Gastrocnemius medialis (tissue), 4 donors: ENCODE data around the gene C1QTNF1. TPM values are rescaled to one million over a fixed set of nuclear protein-coding genes. Genes with fewer than 3 reads are reported as not detected.

Experiments used
- ATAC-seq, 2 donors: fragments of 150-250 bp; one replicate each; pipeline ENCODE4 v1.9.1; 2016
- DNase-seq, 2 donors: peaks; one replicate each; pipeline ENCODE4 v3.0.0-alpha.2; 2019
- H3K27ac ChIP-seq, 4 donors: fragments of 200-600 bp; sonication (generic); 1 replicate in 1 of 4; 2 replicates in 3 of 4; pipeline ENCODE4 v1.5.1; 2016 to 2018; ENCODE audit warnings: mild to moderate bottlenecking in 2 of 4, moderate library complexity in 1 of 4
- H3K27me3 ChIP-seq, 3 donors: fragments of 200-600 bp; sonication (generic) in 2 of 3; 1 replicate in 1 of 3; 2 replicates in 2 of 3; pipeline versions ENCODE4 v1.5.1 to v1.6.0; 2016 to 2019; ENCODE audit warnings: mild to moderate bottlenecking in 1 of 3, moderate library complexity in 1 of 3
- H3K36me3 ChIP-seq, 2 donors: fragments of 200-600 bp; sonication (generic) in 1 of 2; one replicate each; pipeline ENCODE4 v1.5.1; 2017 to 2018
- H3K4me1 ChIP-seq, 2 donors: fragments of 200-600 bp; sonication (generic) in 1 of 2; one replicate each; pipeline ENCODE4 v1.5.1; 2016 to 2017; ENCODE audit warnings: mild to moderate bottlenecking in 2 of 2
- H3K4me3 ChIP-seq, 4 donors: fragments of 200-600 bp; sonication (generic) in 3 of 4; 1 replicate in 1 of 4; 2 replicates in 3 of 4; pipeline ENCODE4 v1.5.1; 2016 to 2019; ENCODE audit warnings: mild to moderate bottlenecking in 2 of 4
- H3K9me3 ChIP-seq, 3 donors: fragments of 200-600 bp; sonication (generic) in 2 of 3; 1 replicate in 1 of 3; 2 replicates in 2 of 3; pipeline ENCODE4 v1.5.1; 2016 to 2019
- POLR2A ChIP-seq, 2 donors: fragments of 450-650 bp; IDR thresholded peaks; one replicate each; pipeline ENCODE4 v1.6.1; 2017; ENCODE audit warnings: antibody characterized with exemption in 2 of 2, mild to moderate bottlenecking in 2 of 2, moderate library complexity in 2 of 2
- in situ Hi-C, 4 donors: fragments of 200-750 bp; cut with MboI; loops; one replicate each; pipeline versions ENCODE4 v1.15.0 to v1.8.0; 2017; ENCODE audit warnings: low sequenced_read_pairs in 4 of 4
- intact Hi-C: fragments of 100-400 bp; cut with DNase I; formaldehyde crosslinking; loops from one replicate; pipeline ENCODE4 v1.15.1; 2023; ENCODE audit warnings: low total_unique reads
- total RNA-seq, 4 donors: library from RNA; depleted of rRNA; stranded (reverse); fragments of >200 nt; gene quantifications; one replicate each; pipeline versions ENCODE4 v1.1.0 to v1.2.3, GENCODE V29; 2016
- TF ChIP-seq, protein P1 (sequence below), 5 experiments: fragments of 450-650 bp in 3 of 5; fragments of 200-600 bp in 2 of 5; sonication (generic) in 2 of 5; IDR thresholded peaks in 4 of 5; conservative IDR thresholded peaks in 1 of 5; 1 replicate in 4 of 5; 2 replicates in 1 of 5; pipeline ENCODE4 v1.5.1; 2016 to 2019; ENCODE audit warnings: antibody characterized with exemption in 5 of 5, mild to moderate bottlenecking in 3 of 5, moderate library complexity in 3 of 5

Gene C1QTNF1
- total RNA-seq, 4 donors from 2014 or later = 11.1 to 38.6 (median 21.2) TPM

DNA sequence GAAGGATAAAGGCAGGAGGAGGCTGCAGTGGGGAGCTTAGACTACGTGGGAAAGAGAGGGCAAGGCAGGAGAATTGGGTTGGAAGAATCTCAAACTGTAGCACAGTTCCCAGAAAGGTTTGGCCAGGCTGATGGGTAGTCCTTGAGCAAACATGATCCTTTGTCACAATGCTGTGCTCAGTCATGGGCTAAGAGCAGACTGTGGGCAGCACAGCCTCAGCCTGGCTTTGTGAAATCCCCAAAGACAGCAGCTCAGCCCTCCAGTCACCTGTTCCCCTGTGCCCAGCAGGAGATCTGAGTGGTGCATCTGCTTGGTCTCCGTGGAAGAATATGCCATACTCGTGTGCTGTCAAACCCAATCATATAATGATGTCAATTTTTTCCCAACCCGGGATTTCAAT lies 40.1 kb downstream of the C1QTNF1 start:
- Histone ChIP-seq H3K36me3 (no peaks in the 10 kb centered on the region), H3K27ac (no peak overlapping the region), H3K9me3 (no peaks in the 10 kb centered on the region), H3K4me3 (no peak overlapping the region), H3K4me1 (peaks cover 0 to 4% of the 10 kb centered on the region in 2 donors), H3K27me3 (no peaks in the 10 kb centered on the region)
- DNase-seq = no peak
- in situ Hi-C loops = loop anchor here (25.0 kb wide), 1 partner anchor 323 kb away; no protein-coding TSS in a partner anchor
- ATAC-seq = no peak
- intact Hi-C loops = no loop called here
- TF ChIP-seq POLR2A (IDR thresholded peaks at IDR 0.05) = no peak
- TF ChIP-seq, protein P1, sequence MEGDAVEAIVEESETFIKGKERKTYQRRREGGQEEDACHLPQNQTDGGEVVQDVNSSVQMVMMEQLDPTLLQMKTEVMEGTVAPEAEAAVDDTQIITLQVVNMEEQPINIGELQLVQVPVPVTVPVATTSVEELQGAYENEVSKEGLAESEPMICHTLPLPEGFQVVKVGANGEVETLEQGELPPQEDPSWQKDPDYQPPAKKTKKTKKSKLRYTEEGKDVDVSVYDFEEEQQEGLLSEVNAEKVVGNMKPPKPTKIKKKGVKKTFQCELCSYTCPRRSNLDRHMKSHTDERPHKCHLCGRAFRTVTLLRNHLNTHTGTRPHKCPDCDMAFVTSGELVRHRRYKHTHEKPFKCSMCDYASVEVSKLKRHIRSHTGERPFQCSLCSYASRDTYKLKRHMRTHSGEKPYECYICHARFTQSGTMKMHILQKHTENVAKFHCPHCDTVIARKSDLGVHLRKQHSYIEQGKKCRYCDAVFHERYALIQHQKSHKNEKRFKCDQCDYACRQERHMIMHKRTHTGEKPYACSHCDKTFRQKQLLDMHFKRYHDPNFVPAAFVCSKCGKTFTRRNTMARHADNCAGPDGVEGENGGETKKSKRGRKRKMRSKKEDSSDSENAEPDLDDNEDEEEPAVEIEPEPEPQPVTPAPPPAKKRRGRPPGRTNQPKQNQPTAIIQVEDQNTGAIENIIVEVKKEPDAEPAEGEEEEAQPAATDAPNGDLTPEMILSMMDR (IDR thresholded peaks at IDR 0.05 in 4 of 5, conservative IDR thresholded peaks at IDR 0.05 in 1 of 5) = no peak

DNA sequence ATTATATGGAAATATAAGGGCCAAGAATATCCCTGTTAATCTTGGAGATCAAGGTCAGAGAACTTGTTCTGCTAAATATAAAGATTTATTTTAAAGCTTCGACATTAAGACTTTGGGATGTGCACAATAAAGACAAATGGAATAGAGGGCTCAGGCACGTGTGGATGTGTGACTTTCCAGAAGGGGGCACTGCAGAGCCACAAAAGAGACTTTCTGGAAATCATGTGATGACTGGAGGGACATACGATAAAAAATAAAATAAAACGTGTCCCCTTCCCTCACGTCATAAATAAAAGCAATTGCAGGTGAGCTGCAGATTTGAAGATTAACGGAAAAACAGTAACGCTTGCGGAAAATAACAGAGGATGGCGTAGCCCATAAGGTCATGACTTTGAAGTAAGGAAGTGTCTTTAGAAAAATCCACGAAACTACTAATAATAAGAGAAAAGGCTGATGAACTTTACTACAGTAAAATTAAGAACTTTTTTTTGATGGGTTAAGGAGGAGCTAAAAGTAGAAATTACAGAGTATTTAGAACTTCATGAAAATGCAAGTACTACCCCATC lies 41.2 kb downstream of the C1QTNF1 start:
- Histone ChIP-seq H3K36me3 (no peaks in the 10 kb centered on the region), H3K4me3 (no peak overlapping the region), H3K4me1 (peaks cover 0 to 4% of the 10 kb centered on the region in 2 donors), H3K27ac (no peak overlapping the region), H3K27me3 (no peaks in the 10 kb centered on the region), H3K9me3 (no peaks in the 10 kb centered on the region)
- ATAC-seq (peak; percentile 78 to 85), DNase-seq (peak in 1 of 2 donors; percentile 38)
- TF ChIP-seq, protein P1 (IDR thresholded peaks at IDR 0.05 in 4 of 5, conservative IDR thresholded peaks at IDR 0.05 in 1 of 5) = peak in 4 of 5 experiments; percentile 62 to 72 (median 68)
- no peak for TF ChIP-seq POLR2A (IDR thresholded peaks at IDR 0.05)
- intact Hi-C loops (loop anchor here (1.0 kb wide), 3 partner anchors 17 to 328 kb away; no protein-coding TSS in a partner anchor), in situ Hi-C loops (loop anchor here (25.0 kb wide), 1 partner anchor 322 kb away; no protein-coding TSS in a partner anchor)

DNA sequence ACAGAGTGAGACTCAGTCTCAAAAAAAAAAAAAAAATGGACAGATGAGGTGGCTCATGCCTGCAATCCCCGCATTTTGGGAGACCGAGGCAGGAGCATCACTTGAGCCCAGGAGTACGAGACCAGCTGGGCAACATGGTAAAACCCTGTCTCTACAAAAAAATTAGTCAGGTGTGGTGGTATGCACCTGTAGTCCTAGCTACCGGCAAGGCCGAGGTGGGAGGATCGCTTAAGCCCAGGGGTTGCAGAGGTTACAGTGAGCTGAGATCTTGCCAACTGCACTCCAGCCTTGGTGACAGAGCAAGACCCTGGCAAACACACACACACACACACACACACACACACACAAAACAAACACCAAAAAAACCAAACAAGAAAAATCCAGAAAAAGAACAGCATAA lies 43.0 kb downstream of the C1QTNF1 start:
- in situ Hi-C loops = loop anchor here (25.0 kb wide), 1 partner anchor 320 kb away; no protein-coding TSS in a partner anchor
- no peaks in the 10 kb centered on the region for H3K27me3 ChIP-seq

DNA sequence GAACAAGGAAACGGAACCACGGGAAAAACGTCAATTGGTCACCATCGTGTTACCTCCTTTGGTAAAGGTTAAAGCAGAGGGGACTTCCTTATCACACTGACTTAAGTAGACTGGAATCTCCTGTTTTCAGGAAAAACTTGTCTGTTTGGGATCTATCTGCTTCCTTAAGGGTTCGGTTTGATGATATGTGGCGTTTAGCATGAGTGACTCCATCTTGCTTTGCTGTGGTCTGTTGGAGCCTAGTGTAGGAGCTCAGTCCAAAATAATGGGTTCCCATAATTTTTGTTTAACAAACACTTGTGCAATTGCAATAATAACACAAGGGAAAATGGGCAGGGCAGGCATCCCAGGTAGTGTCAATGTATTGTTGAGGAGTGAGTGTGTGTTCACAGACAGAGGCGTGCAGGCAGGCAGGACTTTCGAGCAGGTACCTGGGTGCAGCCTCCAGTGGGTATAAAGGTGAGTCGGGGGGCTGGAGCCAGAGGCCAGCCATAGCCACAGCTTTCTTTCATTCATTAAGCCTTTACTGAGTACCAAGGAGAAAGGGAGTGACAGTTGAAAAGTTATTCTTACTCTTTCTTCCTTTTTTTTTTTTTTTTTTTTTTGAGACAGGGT lies 46.4 kb downstream of the C1QTNF1 start:
- intact Hi-C loops = loop anchor here (10.0 kb wide), 1 partner anchor 234 kb away; no protein-coding TSS in a partner anchor
- no peak for DNase-seq
- TF ChIP-seq, protein P1 (IDR thresholded peaks at IDR 0.05 in 4 of 5, conservative IDR thresholded peaks at IDR 0.05 in 1 of 5) = no peak
- no peak for TF ChIP-seq POLR2A (IDR thresholded peaks at IDR 0.05)
- Histone ChIP-seq H3K9me3 (no peaks in the 10 kb centered on the region), H3K4me1 (peaks cover 2 to 6% of the 10 kb centered on the region in 2 donors), H3K36me3 (no peaks in the 10 kb centered on the region), H3K4me3 (no peak overlapping the region), H3K27ac (no peak overlapping the region), H3K27me3 (no peaks in the 10 kb centered on the region)
- ATAC-seq = no peak
- in situ Hi-C loops = loop anchor here (25.0 kb wide), 1 partner anchor 317 kb away; no protein-coding TSS in a partner anchor

More for the DNA sequence above, 43.0 kb downstream of the C1QTNF1 start:
- Histone ChIP-seq H3K4me1 (peaks cover 0 to 4% of the 10 kb centered on the region in 2 donors), H3K27ac (no peak overlapping the region), H3K9me3 (no peaks in the 10 kb centered on the region), H3K4me3 (no peak overlapping the region), H3K36me3 (no peaks in the 10 kb centered on the region)
- TF ChIP-seq POLR2A (IDR thresholded peaks at IDR 0.05) = no peak
- TF ChIP-seq, protein P1 (IDR thresholded peaks at IDR 0.05 in 4 of 5, conservative IDR thresholded peaks at IDR 0.05 in 1 of 5) = no peak
- no peak for ATAC-seq
- intact Hi-C loops = no loop called here
- no peak for DNase-seq
